Endothelial cell (in vitro differentiated cells): ENCODE data around the gene HSPA9. TPM values are rescaled to one million over a fixed set of nuclear protein-coding genes. Genes with fewer than 3 reads are reported as not detected.
A peak's percentile ranks its signal among the peaks of the same experiment; 100 is the strongest.

Experiments
- DNase-seq: peaks from one replicate; pipeline ENCODE4 v3.0.0; 2021; ENCODE audit warnings: low spot score
- H3K27ac Mint-ChIP-seq: one replicate; pipeline ENCODE4 v1.8.0; 2021; ENCODE audit warnings: mixed read lengths, inconsistent platforms; ENCODE audit not compliant: unreplicated experiment
- H3K27me3 Mint-ChIP-seq: one replicate; pipeline ENCODE4 v1.8.0; 2021; ENCODE audit warnings: mild to moderate bottlenecking, moderate library complexity, mixed read lengths, inconsistent platforms; ENCODE audit not compliant: unreplicated experiment
- H3K36me3 Mint-ChIP-seq: one replicate; pipeline ENCODE4 v1.8.0; 2021; ENCODE audit warnings: mild to moderate bottlenecking, low read depth, mixed read lengths, inconsistent platforms; ENCODE audit not compliant: unreplicated experiment
- H3K4me1 Mint-ChIP-seq: one replicate; pipeline ENCODE4 v1.8.0; 2021; ENCODE audit warnings: mild to moderate bottlenecking, mixed read lengths, inconsistent platforms; ENCODE audit not compliant: unreplicated experiment
- H3K4me3 Mint-ChIP-seq: one replicate; pipeline ENCODE4 v1.8.0; 2021; ENCODE audit warnings: mild to moderate bottlenecking, mixed read lengths, inconsistent platforms; ENCODE audit not compliant: unreplicated experiment
- H3K9me3 Mint-ChIP-seq: one replicate; pipeline ENCODE4 v1.8.0; 2021; ENCODE audit warnings: mixed read lengths, inconsistent platforms; ENCODE audit not compliant: unreplicated experiment
- total RNA-seq: library from RNA; stranded (reverse); fragmentation: NEBNext Ultra II Directional; extraction: Animal tissue kit (Norgen Biotek cat#: 25700); gene quantifications from one replicate; pipeline ENCODE4 v1.2.1, GENCODE V29; 2021; ENCODE audit not compliant: unreplicated experiment
- TF ChIP-seq, protein P1 (sequence below): fragments of 200-600 bp; sonication (generic); IDR thresholded peaks from one replicate; pipeline ENCODE4 v1.5.0; 2021; ENCODE audit warnings: antibody characterized with exemption; ENCODE audit not compliant: unreplicated experiment

The HSPA9 gene
- total RNA-seq, 1 donor from 2014 or later = 128 TPM

DNA sequence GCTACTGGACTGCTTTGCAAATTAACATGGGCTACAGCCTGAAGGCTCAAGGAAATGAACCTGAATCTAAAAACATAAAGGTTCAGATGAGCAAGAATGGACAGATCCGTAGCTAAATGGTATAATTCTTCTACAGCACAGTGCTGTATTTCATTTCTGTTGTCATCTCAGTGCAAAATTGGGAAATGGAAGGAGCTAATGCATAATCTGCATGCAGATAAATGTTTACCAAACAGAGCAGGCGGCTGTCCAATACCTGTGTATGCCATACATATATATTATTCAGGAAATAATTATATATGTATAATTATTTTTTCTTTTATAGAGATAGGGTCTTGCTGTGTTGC is 4.3 kb upstream of the HSPA9 start:
- TF ChIP-seq, protein P1, sequence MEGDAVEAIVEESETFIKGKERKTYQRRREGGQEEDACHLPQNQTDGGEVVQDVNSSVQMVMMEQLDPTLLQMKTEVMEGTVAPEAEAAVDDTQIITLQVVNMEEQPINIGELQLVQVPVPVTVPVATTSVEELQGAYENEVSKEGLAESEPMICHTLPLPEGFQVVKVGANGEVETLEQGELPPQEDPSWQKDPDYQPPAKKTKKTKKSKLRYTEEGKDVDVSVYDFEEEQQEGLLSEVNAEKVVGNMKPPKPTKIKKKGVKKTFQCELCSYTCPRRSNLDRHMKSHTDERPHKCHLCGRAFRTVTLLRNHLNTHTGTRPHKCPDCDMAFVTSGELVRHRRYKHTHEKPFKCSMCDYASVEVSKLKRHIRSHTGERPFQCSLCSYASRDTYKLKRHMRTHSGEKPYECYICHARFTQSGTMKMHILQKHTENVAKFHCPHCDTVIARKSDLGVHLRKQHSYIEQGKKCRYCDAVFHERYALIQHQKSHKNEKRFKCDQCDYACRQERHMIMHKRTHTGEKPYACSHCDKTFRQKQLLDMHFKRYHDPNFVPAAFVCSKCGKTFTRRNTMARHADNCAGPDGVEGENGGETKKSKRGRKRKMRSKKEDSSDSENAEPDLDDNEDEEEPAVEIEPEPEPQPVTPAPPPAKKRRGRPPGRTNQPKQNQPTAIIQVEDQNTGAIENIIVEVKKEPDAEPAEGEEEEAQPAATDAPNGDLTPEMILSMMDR = peak; percentile 19
- H3K27ac Mint-ChIP-seq = no peak overlapping the region

DNA sequence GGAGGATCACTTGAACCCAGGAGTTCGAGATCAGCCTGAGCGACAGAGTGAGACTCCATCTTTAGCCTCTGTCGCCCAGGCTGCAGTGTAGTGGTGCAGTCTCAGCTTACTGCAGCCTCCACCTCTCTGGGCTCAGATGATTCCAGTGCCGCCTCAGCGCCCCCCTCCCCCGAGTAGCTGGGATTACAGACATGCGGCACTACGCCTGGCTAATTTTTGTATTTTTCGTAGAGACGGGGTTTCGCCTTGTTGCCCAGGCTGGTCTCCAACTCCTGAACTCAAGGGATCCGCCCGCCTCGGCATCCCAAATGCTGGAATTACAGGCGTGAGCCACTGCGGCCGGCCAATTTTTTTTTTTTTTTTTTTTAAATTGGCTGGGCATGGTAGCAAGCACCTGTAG is 2.3 kb upstream of the HSPA9 start:
- DNase-seq = no peak
- no peaks in the 10 kb centered on the region for H3K9me3 Mint-ChIP-seq
- peaks cover 15% of the 10 kb centered on the region for H3K36me3 Mint-ChIP-seq
- H3K4me3 Mint-ChIP-seq = no peak overlapping the region
- TF ChIP-seq, protein P1 = no peak
- peaks cover 3% of the 10 kb centered on the region for H3K27me3 Mint-ChIP-seq
- peaks cover 19% of the 10 kb centered on the region for H3K4me1 Mint-ChIP-seq
- H3K27ac Mint-ChIP-seq = no peak overlapping the region

More for the DNA sequence above, 4.3 kb upstream of the HSPA9 start:
- H3K4me1 Mint-ChIP-seq = peaks cover 13% of the 10 kb centered on the region
- peaks cover 9% of the 10 kb centered on the region for H3K27me3 Mint-ChIP-seq
- peaks cover 4% of the 10 kb centered on the region for H3K36me3 Mint-ChIP-seq
- H3K9me3 Mint-ChIP-seq = no peaks in the 10 kb centered on the region
- DNase-seq = no peak
- no peak overlapping the region for H3K4me3 Mint-ChIP-seq

- Mint-ChIP-seq H3K9me3 (no peaks in the 10 kb centered on the region), H3K27ac (peak overlapping the region; percentile 98), H3K4me1 (peaks cover 19% of the 10 kb centered on the region), H3K4me3 (peak overlapping the region; percentile 99), H3K36me3 (peaks cover 33% of the 10 kb centered on the region), H3K27me3 (peaks cover 1% of the 10 kb centered on the region)
- DNase-seq = no peak
- TF ChIP-seq, protein P1 = no peak
Observed at GRCh38 chr5:138574744-138575193, 432 bp downstream of the HSPA9 start.

GRCh38 chr5:138573949-138574670 is 1.1 kb downstream of the HSPA9 start:
- Mint-ChIP-seq H3K4me3 (peak overlapping the region; percentile 99), H3K4me1 (peaks cover 19% of the 10 kb centered on the region), H3K9me3 (no peaks in the 10 kb centered on the region), H3K36me3 (peaks cover 35% of the 10 kb centered on the region), H3K27me3 (peaks cover 1% of the 10 kb centered on the region), H3K27ac (peak overlapping the region; percentile 98)
- TF ChIP-seq, protein P1 = no peak
- DNase-seq = no peak

GRCh38 chr5:138573223-138573622 is 2.0 kb downstream of the HSPA9 start:
- Mint-ChIP-seq H3K4me3 (no peak overlapping the region), H3K4me1 (peaks cover 19% of the 10 kb centered on the region), H3K36me3 (peaks cover 42% of the 10 kb centered on the region), H3K9me3 (no peaks in the 10 kb centered on the region), H3K27ac (no peak overlapping the region), H3K27me3 (peaks cover 1% of the 10 kb centered on the region)
- TF ChIP-seq, protein P1 = no peak
- DNase-seq = no peak
